Measurements from ENCODE around the gene ITSN1.
"Not testable (repeated sequence)": the region's sequence is repeated elsewhere in the genome, so short reads cannot be mapped to it uniquely, and the experiment has no call there.

Gene ITSN1

GRCh38 chr21:33684068-33684467 is 41.8 kb downstream of the ITSN1 start:
- no peak for DNase-seq

GRCh38 chr21:33684923-33685560 is 42.7 kb downstream of the ITSN1 start:
- DNase-seq, result no peak

- no peak for DNase-seq
Observed at GRCh38 chr21:33685613-33686197, 43.4 kb downstream of the ITSN1 start.

GRCh38 chr21:33686386-33686785 is 44.1 kb downstream of the ITSN1 start:
- DNase-seq, result no peak

GRCh38 chr21:33687634-33688033 is 45.3 kb downstream of the ITSN1 start:
- no peak for DNase-seq

GRCh38 chr21:33688353-33688752 is 46.1 kb downstream of the ITSN1 start:
- no peak for DNase-seq

GRCh38 chr21:33690874-33691273 is 48.6 kb downstream of the ITSN1 start:
- no peak for DNase-seq

- no peak for DNase-seq
Observed at GRCh38 chr21:33691945-33692603, 49.8 kb downstream of the ITSN1 start.

- no peak for DNase-seq
Observed at GRCh38 chr21:33695813-33696212, 53.5 kb downstream of the ITSN1 start.

- no peak for DNase-seq
Observed at GRCh38 chr21:33696465-33696864, 54.2 kb downstream of the ITSN1 start.

- DNase-seq, result no peak
Observed at GRCh38 chr21:33698087-33698860, 56.0 kb downstream of the ITSN1 start.

- DNase-seq, result no peak
Observed at GRCh38 chr21:33699277-33699676, 57.0 kb downstream of the ITSN1 start.

- no peak for DNase-seq
Observed at GRCh38 chr21:33700491-33700890, 58.2 kb downstream of the ITSN1 start.

- no peak for DNase-seq
Observed at GRCh38 chr21:33703750-33704606, 61.7 kb downstream of the ITSN1 start.

GRCh38 chr21:33707846-33708245 is 65.5 kb downstream of the ITSN1 start:
- no peak for DNase-seq

- no peak for DNase-seq
Observed at GRCh38 chr21:33708874-33709273, 66.6 kb downstream of the ITSN1 start.

- no peak for DNase-seq
Observed at GRCh38 chr21:33712022-33712803, 69.9 kb downstream of the ITSN1 start.

GRCh38 chr21:33721081-33721480 is 78.8 kb downstream of the ITSN1 start:
- no peak for DNase-seq

- not testable (repeated sequence) for DNase-seq
Observed at GRCh38 chr21:33729139-33729538, 86.8 kb downstream of the ITSN1 start.

GRCh38 chr21:33729641-33730040 is 87.3 kb downstream of the ITSN1 start:
- no peak for DNase-seq

GRCh38 chr21:33731447-33731846 is 89.1 kb downstream of the ITSN1 start:
- no peak for DNase-seq

- no peak for DNase-seq
Observed at GRCh38 chr21:33732038-33732437, 89.7 kb downstream of the ITSN1 start.

All from left hindlimb (tissue), 1 donor.